BLaER1 treated with 17β-estradiol and CSF1 and Interleukin-3, amounts not matched to agents 10 nM and 100 nM (cell line): ENCODE data around the gene COPE.

Experiments
- H3K27ac ChIP-seq, 11 experiments: shearing (Covaris generic); formaldehyde crosslinking; 2 replicates each; pipeline ENCODE4 v1.8.1; 2022
- H3K27me3 ChIP-seq, 11 experiments: shearing (Covaris generic); formaldehyde crosslinking; 2 replicates each; pipeline ENCODE4 v1.8.1; 2022
- H3K36me3 ChIP-seq, 11 experiments: shearing (Covaris generic); formaldehyde crosslinking; 2 replicates each; pipeline ENCODE4 v1.8.1; 2022
- H3K4me1 ChIP-seq, 10 experiments: shearing (Covaris generic); formaldehyde crosslinking; 2 replicates each; pipeline ENCODE4 v1.8.1; 2022
- H3K4me2 ChIP-seq, 11 experiments: shearing (Covaris generic); formaldehyde crosslinking; 2 replicates each; pipeline ENCODE4 v1.8.1; 2022
- H3K4me3 ChIP-seq, 10 experiments: shearing (Covaris generic); formaldehyde crosslinking; 2 replicates each; pipeline ENCODE4 v1.8.1; 2022
- H3K9ac ChIP-seq, 11 experiments: shearing (Covaris generic); formaldehyde crosslinking; 2 replicates each; pipeline ENCODE4 v1.8.1; 2022
- H3K9me3 ChIP-seq, 11 experiments: shearing (Covaris generic); formaldehyde crosslinking; replicated peaks in 1 of 11; 2 replicates each; pipeline ENCODE4 v1.8.1; 2022
- H4K20me1 ChIP-seq, 11 experiments: shearing (Covaris generic); formaldehyde crosslinking; 2 replicates each; pipeline ENCODE4 v1.8.1; 2022
- Cebpa-rat ChIP-seq, 11 experiments: shearing (Covaris generic); IDR thresholded peaks; 2 replicates each; pipeline ENCODE4 v1.8.1; 2022

COPE gene

GRCh38 chr19:18881491-18881890 is 37.7 kb downstream of the COPE start:
- peaks cover 7 to 11% (median 10%) of the 10 kb centered on the region in 11 experiments for H3K9me3 ChIP-seq
- H3K4me1 ChIP-seq = no peaks in the 10 kb centered on the region; a peak in 1 of 20 replicates
- no peak overlapping the region for H3K9ac ChIP-seq
- no peaks in the 10 kb centered on the region for H3K27me3 ChIP-seq
- no peak overlapping the region for H3K4me2 ChIP-seq
- no peak overlapping the region for H3K27ac ChIP-seq
- TF ChIP-seq Cebpa-rat (IDR thresholded peaks at IDR 0.05) = no peak
- H4K20me1 ChIP-seq = no peaks in the 10 kb centered on the region
- H3K36me3 ChIP-seq = peaks cover 0 to 8% (median 0%) of the 10 kb centered on the region in 11 experiments; a peak in 3 of 22 replicates
- H3K4me3 ChIP-seq = no peak overlapping the region

- no peak for TF ChIP-seq Cebpa-rat (IDR thresholded peaks at IDR 0.05)
- H3K27me3 ChIP-seq = no peaks in the 10 kb centered on the region
- no peak overlapping the region for H3K4me3 ChIP-seq
- no peaks in the 10 kb centered on the region for H4K20me1 ChIP-seq
- H3K9ac ChIP-seq = no peak overlapping the region
- peaks cover 9 to 28% (median 24%) of the 10 kb centered on the region in 11 experiments for H3K9me3 ChIP-seq
- no peak overlapping the region for H3K4me2 ChIP-seq
- H3K27ac ChIP-seq = no peak overlapping the region
- peaks cover 0 to 6% (median 0%) of the 10 kb centered on the region in 10 experiments; a peak in 1 of 20 replicates for H3K4me1 ChIP-seq
- H3K36me3 ChIP-seq = peaks cover 0 to 12% (median 0%) of the 10 kb centered on the region in 11 experiments; a peak in 5 of 22 replicates
Observed at GRCh38 chr19:18879579-18880373, 39.4 kb downstream of the COPE start.

- H4K20me1 ChIP-seq = no peaks in the 10 kb centered on the region; a peak in 1 of 22 replicates
- peaks cover 9 to 31% (median 28%) of the 10 kb centered on the region in 11 experiments for H3K9me3 ChIP-seq
- H3K27me3 ChIP-seq = no peaks in the 10 kb centered on the region
- no peak overlapping the region for H3K4me2 ChIP-seq
- no peak overlapping the region for H3K27ac ChIP-seq
- no peak for TF ChIP-seq Cebpa-rat (IDR thresholded peaks at IDR 0.05)
- peaks cover 0 to 6% (median 0%) of the 10 kb centered on the region in 10 experiments; a peak in 1 of 20 replicates for H3K4me1 ChIP-seq
- peaks cover 0 to 12% (median 0%) of the 10 kb centered on the region in 11 experiments; a peak in 6 of 22 replicates for H3K36me3 ChIP-seq
- H3K4me3 ChIP-seq = no peak overlapping the region
- no peak overlapping the region for H3K9ac ChIP-seq
Observed at GRCh38 chr19:18878858-18879578, 40.2 kb downstream of the COPE start.

GRCh38 chr19:18878058-18878797 is 41.0 kb downstream of the COPE start:
- H3K4me2 ChIP-seq = no peak overlapping the region
- peaks cover 0 to 12% (median 0%) of the 10 kb centered on the region in 11 experiments; a peak in 6 of 22 replicates for H3K36me3 ChIP-seq
- peaks cover 9 to 31% (median 28%) of the 10 kb centered on the region in 11 experiments for H3K9me3 ChIP-seq
- no peaks in the 10 kb centered on the region for H3K27me3 ChIP-seq
- H3K9ac ChIP-seq = no peak overlapping the region
- H3K4me1 ChIP-seq = peaks cover 0 to 6% (median 0%) of the 10 kb centered on the region in 10 experiments; a peak in 1 of 20 replicates
- H4K20me1 ChIP-seq = no peaks in the 10 kb centered on the region; a peak in 1 of 22 replicates
- no peak for TF ChIP-seq Cebpa-rat (IDR thresholded peaks at IDR 0.05)
- H3K27ac ChIP-seq = no peak overlapping the region
- no peak overlapping the region for H3K4me3 ChIP-seq

- Histone ChIP-seq H3K27me3 (no peaks in the 10 kb centered on the region), H3K4me3 (no peak overlapping the region), H3K9ac (no peak overlapping the region), H3K4me2 (no peak overlapping the region), H3K27ac (no peak overlapping the region), H3K36me3 (peaks cover 0 to 12% (median 0%) of the 10 kb centered on the region in 11 experiments; a peak in 6 of 22 replicates), H3K4me1 (peaks cover 0 to 9% (median 5%) of the 10 kb centered on the region in 10 experiments; a peak in 11 of 20 replicates), H3K9me3 (peaks cover 9 to 31% (median 28%) of the 10 kb centered on the region in 11 experiments), H4K20me1 (peaks cover 0 to 5% (median 0%) of the 10 kb centered on the region in 11 experiments; a peak in 5 of 22 replicates)
- TF ChIP-seq Cebpa-rat (IDR thresholded peaks at IDR 0.05) = no peak
Observed at GRCh38 chr19:18876865-18877264, 42.3 kb downstream of the COPE start.

GRCh38 chr19:18875726-18876125 is 43.5 kb downstream of the COPE start:
- H3K36me3 ChIP-seq = peaks cover 0 to 12% (median 0%) of the 10 kb centered on the region in 11 experiments; a peak in 6 of 22 replicates
- H3K4me1 ChIP-seq = peaks cover 3 to 21% (median 16%) of the 10 kb centered on the region in 10 experiments; a peak in 19 of 20 replicates
- no peak for TF ChIP-seq Cebpa-rat (IDR thresholded peaks at IDR 0.05)
- peaks cover 9 to 31% (median 28%) of the 10 kb centered on the region in 11 experiments for H3K9me3 ChIP-seq
- no peak overlapping the region for H3K9ac ChIP-seq
- peaks cover 0 to 16% (median 11%) of the 10 kb centered on the region in 11 experiments; a peak in 8 of 22 replicates for H4K20me1 ChIP-seq
- no peaks in the 10 kb centered on the region for H3K27me3 ChIP-seq
- H3K4me3 ChIP-seq = no peak overlapping the region
- no peak overlapping the region for H3K27ac ChIP-seq
- H3K4me2 ChIP-seq = no peak overlapping the region

GRCh38 chr19:18871543-18871942 is 47.6 kb downstream of the COPE start:
- no peak overlapping the region for H3K4me3 ChIP-seq
- H3K4me2 ChIP-seq = peak overlapping the region in 8 of 11 experiments; percentile 10 to 97 (median 94); a peak in 13 of 22 replicates
- no peak overlapping the region for H3K9ac ChIP-seq

More at GRCh38 chr19:18871543-18871942, 47.6 kb downstream of the COPE start:
- peaks cover 14 to 34% (median 28%) of the 10 kb centered on the region in 10 experiments for H3K4me1 ChIP-seq
- no peak for TF ChIP-seq Cebpa-rat (IDR thresholded peaks at IDR 0.05)
- no peak overlapping the region for H3K27ac ChIP-seq
- peaks cover under 1 to 22% (median 18%) of the 10 kb centered on the region in 11 experiments; a peak in 21 of 22 replicates for H3K9me3 ChIP-seq
- H3K27me3 ChIP-seq = peaks cover 0 to 6% (median 0%) of the 10 kb centered on the region in 11 experiments; a peak in 1 of 22 replicates
- peaks cover 31 to 54% (median 44%) of the 10 kb centered on the region in 11 experiments; a peak in 21 of 22 replicates for H4K20me1 ChIP-seq
- H3K36me3 ChIP-seq = peaks cover 22 to 32% (median 25%) of the 10 kb centered on the region in 11 experiments
